H1 (cell line): ENCODE measurements around the gene HSF2.

Experiments
- BRCA1 ChIP-seq: IDR thresholded peaks from 2 replicates; pipeline ENCODE4 v1.6.1; 2012; ENCODE audit warnings: low read depth, low read length, improper control_type of control experiment
- CEBPB ChIP-seq: IDR thresholded peaks from 2 replicates; pipeline ENCODE4 v1.6.1; 2012; ENCODE audit warnings: low read depth, low read length
- CHD2 ChIP-seq: IDR thresholded peaks from 2 replicates; pipeline ENCODE4 v1.6.1; 2012; ENCODE audit warnings: low read length, improper control_type of control experiment
- CTCF ChIP-seq, 3 experiments: IDR thresholded peaks; 1 replicate in 2 of 3; 2 replicates in 1 of 3; pipeline versions ENCODE4 v1.5.1 to v1.6.1; 2011; ENCODE audit warnings: low read length in 3 of 3, mild to moderate bottlenecking in 3 of 3, inconsistent platforms in 2 of 3, low read depth in 1 of 3, moderate library complexity in 1 of 3; ENCODE audit not compliant: insufficient read depth in 1 of 3; ENCODE audit errors: control extremely low read depth in 1 of 3
- EGR1 ChIP-seq: IDR thresholded peaks from 2 replicates; pipeline ENCODE4 v1.6.1; 2011; ENCODE audit warnings: low read depth, low read length, borderline replicate concordance
- EP300 ChIP-seq, 2 experiments: IDR thresholded peaks; 1 replicate in 1 of 2; 2 replicates in 1 of 2; pipeline ENCODE4 v1.6.1; 2011 to 2012; ENCODE audit warnings: low read depth in 2 of 2, low read length in 2 of 2, mild to moderate bottlenecking in 2 of 2, borderline replicate concordance in 1 of 2, inconsistent platforms in 1 of 2, moderate library complexity in 1 of 2
- POLR2A ChIP-seq, 2 experiments: IDR thresholded peaks; 1 replicate in 1 of 2; 2 replicates in 1 of 2; pipeline ENCODE4 v1.6.1; 2011; ENCODE audit warnings: low read depth in 2 of 2, low read length in 2 of 2, mild to moderate bottlenecking in 2 of 2; ENCODE audit errors: control extremely low read depth in 1 of 2
- POLR2AphosphoS5 ChIP-seq: IDR thresholded peaks from 2 replicates; pipeline ENCODE4 v1.6.1; 2011; ENCODE audit warnings: low read depth, low read length
- RAD21 ChIP-seq, 2 experiments: IDR thresholded peaks in 1 of 2; conservative IDR thresholded peaks in 1 of 2; 2 replicates each; pipeline ENCODE4 v1.6.1; 2011; ENCODE audit warnings: low read depth in 2 of 2, low read length in 2 of 2, improper control_type of control experiment in 1 of 2, inconsistent platforms in 1 of 2, mild to moderate bottlenecking in 1 of 2, moderate library complexity in 1 of 2
- SIN3A ChIP-seq, 2 experiments: IDR thresholded peaks in 1 of 2; conservative IDR thresholded peaks in 1 of 2; 2 replicates each; pipeline ENCODE4 v1.6.1; 2011 to 2012; ENCODE audit warnings: low read length in 2 of 2, improper control_type of control experiment in 1 of 2, low read depth in 1 of 2, mild to moderate bottlenecking in 1 of 2
- TEAD4 ChIP-seq: IDR thresholded peaks from 2 replicates; pipeline ENCODE4 v1.6.1; 2012; ENCODE audit warnings: low read depth, low read length, inconsistent platforms, mixed read lengths
- USF2 ChIP-seq: IDR thresholded peaks from 2 replicates; pipeline ENCODE4 v1.6.1; 2011; ENCODE audit warnings: low read length, improper control_type of control experiment

DNA sequence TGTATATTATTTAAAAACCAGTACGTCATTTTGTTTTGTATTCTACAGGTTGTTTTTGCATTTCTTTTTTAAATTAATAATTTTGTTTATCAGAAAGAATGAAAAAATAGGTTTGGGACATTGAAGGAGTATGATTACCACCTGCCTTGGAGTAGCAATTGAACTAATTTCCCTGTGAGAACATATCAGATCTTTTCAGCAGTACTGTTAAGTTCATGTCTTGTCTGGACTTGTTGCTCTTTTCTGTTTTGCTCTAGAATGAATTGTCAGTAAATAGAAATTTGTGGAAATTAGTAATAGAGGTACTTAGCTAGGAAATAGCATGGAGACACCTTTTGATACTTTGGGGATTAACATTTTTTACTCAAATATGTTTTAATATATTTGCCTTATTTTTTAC, 24.3 kb downstream of the HSF2 start:
- TF ChIP-seq CTCF (IDR thresholded peaks at IDR 0.05; ENCODE audit: control extremely low read depth in 1 of 3, insufficient read depth in 1 of 3, low read depth in 1 of 3, low read length in 3 of 3), result no peak
- TF ChIP-seq BRCA1, result no peak
- TF ChIP-seq EGR1, result no peak
- TF ChIP-seq TEAD4, result no peak
- TF ChIP-seq RAD21 (IDR thresholded peaks at IDR 0.05 in 1 of 2, conservative IDR thresholded peaks at IDR 0.05 in 1 of 2; ENCODE audit: low read depth in 2 of 2, low read length in 2 of 2), result no peak
- TF ChIP-seq POLR2A (IDR thresholded peaks at IDR 0.05; ENCODE audit: control extremely low read depth in 1 of 2, low read depth in 2 of 2, low read length in 2 of 2), result no peak
- no peak for TF ChIP-seq POLR2AphosphoS5
- TF ChIP-seq EP300 (IDR thresholded peaks at IDR 0.05; ENCODE audit: borderline replicate concordance in 1 of 2, low read depth in 2 of 2, low read length in 2 of 2), result no peak
- TF ChIP-seq USF2, result no peak
- no peak for TF ChIP-seq CHD2
- TF ChIP-seq CEBPB, result no peak
- TF ChIP-seq SIN3A (conservative IDR thresholded peaks at IDR 0.05 in 1 of 2, IDR thresholded peaks at IDR 0.05 in 1 of 2; ENCODE audit: low read depth in 1 of 2, low read length in 2 of 2), result no peak
